Measurements from ENCODE around the gene RNF152.

RNF152 gene

DNA sequence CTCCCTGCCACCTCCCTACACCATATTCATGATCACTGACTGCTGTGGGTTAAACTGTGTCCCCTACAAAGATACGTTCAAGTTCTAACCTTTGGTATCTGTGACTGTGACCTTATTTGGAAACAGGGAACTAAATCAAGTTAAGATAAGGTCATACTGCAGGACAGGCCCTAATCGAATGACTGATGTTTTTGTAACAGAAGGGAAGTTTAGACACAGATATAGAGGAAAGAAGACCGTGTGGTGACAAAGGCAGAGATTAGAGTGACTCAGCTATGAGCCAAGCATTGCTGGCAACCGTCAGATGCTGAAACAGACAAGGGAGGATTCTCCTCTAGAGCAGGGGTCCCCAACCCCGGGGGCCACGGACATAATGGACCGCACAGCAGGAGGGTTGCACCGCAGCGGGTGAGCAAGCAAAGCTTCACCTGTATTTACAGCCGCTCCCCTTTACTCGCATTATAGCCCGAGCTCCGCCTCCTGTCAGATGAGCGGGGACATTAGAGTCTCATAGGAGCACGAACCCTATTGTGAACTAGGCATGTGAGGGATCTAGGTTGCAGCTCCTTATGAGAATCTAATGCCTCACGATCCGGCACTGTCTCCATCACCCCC lies 28.9 kb upstream of the RNF152 start:
- ATAC-seq (ENCODE audit: low read depth) (no peak), DNase-seq (ENCODE audit: low spot score) (no peak)
- TF ChIP-seq CTCF (IDR thresholded peaks at IDR 0.05; ENCODE audit: poor library complexity, severe bottlenecking): no peak
- Histone ChIP-seq H3K9me3 (ENCODE audit: severe bottlenecking) (no peaks in the 10 kb centered on the region), H3K4me1 (ENCODE audit: insufficient read depth, poor library complexity, severe bottlenecking) (no peaks in the 10 kb centered on the region), H3K27me3 (ENCODE audit: insufficient read depth, poor library complexity, severe bottlenecking) (no peaks in the 10 kb centered on the region), H3K36me3 (ENCODE audit: low read depth) (no peaks in the 10 kb centered on the region), H3K27ac (ENCODE audit: poor library complexity, severe bottlenecking) (no peak overlapping the region), H3K4me3 (ENCODE audit: severe bottlenecking) (no peak overlapping the region)

GRCh38 chr18:61917818-61918217 lies 25.0 kb upstream of the RNF152 start:
- no peaks in the 10 kb centered on the region for H3K9me3 ChIP-seq (ENCODE audit: severe bottlenecking)
- DNase-seq (ENCODE audit: low spot score) (no peak), ATAC-seq (ENCODE audit: low read depth) (no peak)
- no peak overlapping the region for H3K4me3 ChIP-seq (ENCODE audit: severe bottlenecking)
- no peak for TF ChIP-seq CTCF (IDR thresholded peaks at IDR 0.05; ENCODE audit: poor library complexity, severe bottlenecking)
- no peaks in the 10 kb centered on the region for H3K4me1 ChIP-seq (ENCODE audit: insufficient read depth, poor library complexity, severe bottlenecking)
- H3K27ac ChIP-seq (ENCODE audit: poor library complexity, severe bottlenecking): no peak overlapping the region
- H3K27me3 ChIP-seq (ENCODE audit: insufficient read depth, poor library complexity, severe bottlenecking): no peaks in the 10 kb centered on the region
- H3K36me3 ChIP-seq (ENCODE audit: low read depth): no peaks in the 10 kb centered on the region

GRCh38 chr18:61912476-61912875 lies 19.7 kb upstream of the RNF152 start:
- DNase-seq (ENCODE audit: low spot score): no peak
- Histone ChIP-seq H3K27ac (ENCODE audit: poor library complexity, severe bottlenecking) (no peak overlapping the region), H3K4me3 (ENCODE audit: severe bottlenecking) (no peak overlapping the region), H3K9me3 (ENCODE audit: severe bottlenecking) (no peaks in the 10 kb centered on the region), H3K36me3 (ENCODE audit: low read depth) (no peaks in the 10 kb centered on the region), H3K4me1 (ENCODE audit: insufficient read depth, poor library complexity, severe bottlenecking) (no peaks in the 10 kb centered on the region), H3K27me3 (ENCODE audit: insufficient read depth, poor library complexity, severe bottlenecking) (no peaks in the 10 kb centered on the region)
- no peak for TF ChIP-seq CTCF (IDR thresholded peaks at IDR 0.05; ENCODE audit: poor library complexity, severe bottlenecking)
- no peak for ATAC-seq (ENCODE audit: low read depth)

DNA sequence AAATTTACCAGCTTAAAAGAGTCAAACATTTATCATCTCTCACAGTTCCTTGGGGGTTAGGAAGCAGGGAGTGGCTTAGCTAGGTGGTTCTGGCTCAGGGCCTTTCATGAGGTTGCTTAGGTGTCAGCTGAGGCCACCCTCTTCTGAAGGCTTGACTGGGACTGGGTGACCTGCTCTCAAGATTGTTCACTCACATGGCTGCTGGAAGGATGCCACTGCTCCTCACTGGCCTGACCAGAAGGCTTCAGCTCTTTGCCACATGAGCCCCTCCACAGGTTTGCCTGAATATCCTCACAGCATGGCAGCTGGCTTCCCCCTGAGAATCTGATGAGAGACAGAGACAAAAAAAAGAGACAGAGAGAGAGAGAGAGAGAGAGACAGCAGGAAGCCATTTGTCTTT lies 17.3 kb upstream of the RNF152 start:
- no peaks in the 10 kb centered on the region for H3K9me3 ChIP-seq (ENCODE audit: severe bottlenecking)
- no peaks in the 10 kb centered on the region for H3K27me3 ChIP-seq (ENCODE audit: insufficient read depth, poor library complexity, severe bottlenecking)
- TF ChIP-seq CTCF (IDR thresholded peaks at IDR 0.05; ENCODE audit: poor library complexity, severe bottlenecking): no peak
- DNase-seq (ENCODE audit: low spot score): no peak
- no peaks in the 10 kb centered on the region for H3K36me3 ChIP-seq (ENCODE audit: low read depth)
- ATAC-seq (ENCODE audit: low read depth): no peak
- no peak overlapping the region for H3K4me3 ChIP-seq (ENCODE audit: severe bottlenecking)
- H3K27ac ChIP-seq (ENCODE audit: poor library complexity, severe bottlenecking): no peak overlapping the region
- H3K4me1 ChIP-seq (ENCODE audit: insufficient read depth, poor library complexity, severe bottlenecking): no peaks in the 10 kb centered on the region

GRCh38 chr18:61908661-61909060 lies 15.9 kb upstream of the RNF152 start:
- ATAC-seq (ENCODE audit: low read depth) (no peak), DNase-seq (ENCODE audit: low spot score) (no peak)

More at GRCh38 chr18:61908661-61909060, 15.9 kb upstream of the RNF152 start:
- TF ChIP-seq CTCF (IDR thresholded peaks at IDR 0.05; ENCODE audit: poor library complexity, severe bottlenecking): no peak
- Histone ChIP-seq H3K27me3 (ENCODE audit: insufficient read depth, poor library complexity, severe bottlenecking) (no peaks in the 10 kb centered on the region), H3K27ac (ENCODE audit: poor library complexity, severe bottlenecking) (no peak overlapping the region), H3K4me3 (ENCODE audit: severe bottlenecking) (no peak overlapping the region), H3K9me3 (ENCODE audit: severe bottlenecking) (no peaks in the 10 kb centered on the region), H3K36me3 (ENCODE audit: low read depth) (no peaks in the 10 kb centered on the region), H3K4me1 (ENCODE audit: insufficient read depth, poor library complexity, severe bottlenecking) (no peaks in the 10 kb centered on the region)

Measured in RWPE2 (cell line).